Activated naive CD8-positive, alpha-beta T cell treated with anti-CD3 and anti-CD28 coated beads, Interleukin-2, amount 50 U/mL, for 16 hours (primary cell): ENCODE results near the gene EXO1.

Experiments used
- DNase-seq: peaks from one replicate; pipeline ENCODE4 v3.0.0-alpha.2; 2020; ENCODE audit warnings: low read depth, low spot score

The EXO1 gene

DNA sequence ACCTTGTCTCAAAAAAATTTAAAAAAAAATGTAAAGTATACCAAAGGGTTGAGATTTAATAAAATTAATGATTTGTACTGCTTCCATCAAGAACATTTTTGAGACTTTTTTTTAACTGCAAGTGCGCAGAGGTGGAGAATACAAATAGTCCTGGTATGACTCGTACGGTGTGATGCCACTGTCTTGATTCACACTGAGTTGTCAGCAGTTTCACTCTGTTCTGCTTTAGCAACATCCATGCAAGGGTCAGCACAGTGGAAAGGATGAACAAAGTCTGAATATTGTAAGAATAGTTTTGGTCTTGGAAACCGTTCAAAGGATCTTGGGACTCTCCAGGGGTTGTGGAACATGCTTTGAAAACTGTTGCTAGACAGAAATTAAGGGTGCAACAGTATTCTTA, 40.2 kb downstream of the EXO1 start:
- no peak for DNase-seq

DNA sequence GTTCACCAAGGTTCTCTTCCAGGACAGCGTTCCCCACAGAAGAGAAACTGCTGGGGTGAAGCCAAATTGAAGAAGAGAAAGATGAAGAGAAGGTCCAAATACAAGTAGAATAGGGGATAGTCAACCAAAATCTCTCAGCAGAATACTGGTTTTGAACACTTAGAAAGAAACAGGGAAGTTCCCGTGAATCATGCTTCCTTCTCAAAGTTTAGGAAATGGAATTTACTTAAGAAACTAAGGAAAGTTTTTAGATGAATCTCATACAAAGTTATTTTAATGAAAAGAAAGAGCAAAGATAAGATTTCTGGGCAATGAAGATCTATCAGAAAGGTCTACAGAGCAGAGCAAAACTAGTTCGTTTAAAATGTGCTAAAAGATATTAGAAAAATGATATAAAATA, 43.3 kb downstream of the EXO1 start:
- no peak for DNase-seq

- DNase-seq, result no peak
Measured at GRCh38 chr1:241894016-241894415, 46.0 kb downstream of the EXO1 start.

- no peak for DNase-seq
Measured at GRCh38 chr1:241895013-241895412, 47.0 kb downstream of the EXO1 start.

- no peak for DNase-seq
Measured at GRCh38 chr1:241896670-241896962, 48.6 kb downstream of the EXO1 start.

GRCh38 chr1:241899210-241899609, 51.2 kb downstream of the EXO1 start:
- DNase-seq, result no peak

DNA sequence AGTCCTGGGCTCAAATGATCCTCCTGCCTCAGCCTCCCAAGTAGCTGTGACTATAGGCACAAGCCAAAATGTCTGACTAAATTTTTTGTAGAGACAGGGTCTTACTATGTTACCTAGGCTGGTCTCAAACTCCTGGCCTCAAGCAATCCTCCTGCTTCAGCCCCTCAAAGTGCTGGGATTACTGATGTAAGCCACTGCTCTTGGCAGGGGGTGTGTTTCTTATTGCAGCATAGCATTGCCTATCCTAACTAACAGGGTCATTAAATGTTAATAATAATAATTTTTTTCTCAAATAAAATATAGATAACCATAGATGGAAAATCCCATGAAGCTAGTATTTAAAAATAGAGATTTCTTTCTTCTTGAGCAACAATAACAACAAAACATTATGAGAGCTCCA, 52.4 kb downstream of the EXO1 start:
- DNase-seq, result no peak

- DNase-seq, result no peak
Measured at GRCh38 chr1:241902391-241903065, 54.5 kb downstream of the EXO1 start.

- DNase-seq, result no peak
Measured at GRCh38 chr1:241916196-241916595, 68.2 kb downstream of the EXO1 start.

GRCh38 chr1:241917487-241917886, 69.5 kb downstream of the EXO1 start:
- DNase-seq, result no peak

DNA sequence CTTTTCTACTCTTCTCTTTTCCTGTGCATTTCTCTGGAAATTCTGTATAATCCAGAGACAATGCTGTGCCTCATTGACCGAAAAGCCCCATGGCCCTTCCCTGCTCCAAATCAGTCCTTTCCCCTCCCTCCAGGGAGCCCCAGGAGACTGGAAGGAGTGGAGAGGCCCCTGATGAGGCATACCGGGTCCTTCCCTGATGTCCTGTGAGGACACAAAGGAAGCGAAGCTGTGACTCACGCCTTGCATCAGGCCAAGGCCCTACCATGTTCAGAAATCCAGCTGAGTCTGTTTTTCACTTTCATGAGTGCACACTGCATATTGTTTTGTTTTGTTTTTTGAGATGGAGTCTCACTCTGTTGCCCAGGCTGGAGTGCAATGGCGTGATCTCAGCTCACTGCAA, 70.9 kb downstream of the EXO1 start:
- DNase-seq, result no peak

GRCh38 chr1:241924080-241924808, 76.2 kb downstream of the EXO1 start:
- DNase-seq, result no peak

DNA sequence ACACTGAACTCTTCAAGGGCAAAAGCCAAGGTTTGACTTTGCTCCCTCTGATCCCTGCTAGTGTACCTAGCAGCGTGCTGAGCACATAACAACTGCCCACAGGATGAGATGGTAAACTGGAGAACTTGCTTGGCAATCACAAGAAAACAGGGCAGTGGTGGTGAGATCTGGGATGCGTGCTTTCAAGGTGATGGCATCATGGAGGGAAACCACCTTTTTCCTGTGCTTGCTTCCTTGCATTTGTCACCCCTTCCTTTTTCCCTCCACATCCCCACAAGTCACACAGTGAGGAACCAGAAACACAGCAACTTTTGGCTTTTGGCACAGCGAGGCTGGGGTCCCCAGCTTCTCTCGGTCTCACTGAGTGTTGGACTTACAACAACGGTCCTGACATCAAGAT, 78.1 kb downstream of the EXO1 start:
- DNase-seq, result no peak

- DNase-seq, result no peak
Measured at GRCh38 chr1:241927321-241927720, 79.3 kb downstream of the EXO1 start.

DNA sequence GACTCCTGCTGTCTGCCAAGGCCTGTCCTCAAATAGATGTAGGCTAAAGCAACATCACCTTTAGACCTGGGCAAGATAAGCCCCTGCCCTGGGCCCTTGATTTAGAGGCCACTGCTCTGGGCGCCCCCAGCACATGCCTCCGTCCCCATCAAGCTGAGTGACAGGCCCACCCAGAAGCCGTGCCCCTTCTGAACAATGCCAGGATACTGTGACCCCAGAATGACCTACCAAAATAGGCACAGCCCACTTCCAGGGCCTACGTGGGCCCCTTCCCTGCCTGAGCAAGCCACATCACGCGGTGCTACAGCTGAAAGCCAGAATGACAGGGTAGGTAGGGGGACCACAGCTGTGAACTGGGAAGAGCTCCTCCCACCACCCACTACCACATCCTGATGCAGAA, 84.8 kb downstream of the EXO1 start:
- no peak for DNase-seq

DNA sequence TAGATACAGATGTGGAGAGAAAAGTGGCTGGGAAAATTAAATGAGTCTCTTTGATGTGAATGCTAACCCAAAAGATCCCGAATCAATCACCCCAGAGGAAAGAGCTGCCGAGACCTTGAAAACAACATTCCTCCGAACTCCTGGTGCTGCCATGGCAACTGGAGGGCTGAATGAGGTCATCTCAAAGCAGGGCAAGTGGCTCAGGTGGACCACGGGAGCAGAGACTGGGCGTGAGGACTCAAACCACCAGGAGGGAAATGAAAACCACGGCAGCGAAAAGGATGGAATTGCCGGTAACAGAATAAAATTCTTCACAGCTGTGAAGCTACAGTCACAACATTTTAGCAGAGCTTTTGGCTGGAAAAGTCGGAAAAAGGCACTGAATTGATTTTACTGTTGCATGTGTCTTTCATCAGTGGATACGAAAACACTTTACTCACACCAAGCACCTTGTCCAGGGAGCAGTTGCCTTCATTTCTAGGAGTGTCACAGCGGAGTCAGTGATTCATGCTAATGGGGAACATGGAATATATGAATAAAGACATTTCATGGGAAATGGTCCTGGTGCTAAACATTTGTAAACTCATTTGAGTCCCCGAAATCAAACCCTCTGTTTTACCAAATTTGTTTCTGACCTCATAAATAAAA, 86.3 kb downstream of the EXO1 start:
- no peak for DNase-seq

- no peak for DNase-seq
Measured at GRCh38 chr1:241934866-241935265, 86.9 kb downstream of the EXO1 start.
